ENCODE measurements around the gene B3GALNT1.

The B3GALNT1 gene

DNA sequence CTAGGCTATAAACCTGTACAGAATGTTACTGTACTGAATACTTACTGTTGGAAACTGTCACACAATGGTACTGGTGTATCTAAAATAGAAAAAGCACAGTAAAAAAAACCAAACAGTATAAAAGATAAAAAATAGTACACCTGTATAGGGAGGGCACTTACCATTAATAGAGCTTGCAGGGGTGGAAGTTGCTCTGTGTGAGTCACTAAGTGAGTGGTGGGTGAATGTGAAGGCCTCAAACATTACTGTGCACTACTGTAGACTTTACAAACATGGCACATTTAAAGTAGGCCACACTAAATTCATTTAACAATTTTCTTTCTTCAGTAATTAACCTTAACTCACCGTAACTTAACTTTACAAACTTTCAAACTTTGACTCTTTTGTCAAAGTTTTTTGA, 22.0 kb downstream of the B3GALNT1 start:
- Histone ChIP-seq H3K9ac (no peak overlapping the region), H3K27ac (no peak overlapping the region), H3K4me3 (ENCODE audit: low read depth, low read length) (no peak overlapping the region), H3K4me2 (ENCODE audit: low read length) (no peak overlapping the region), H3K4me1 (no peaks in the 10 kb centered on the region), H3K79me2 (no peaks in the 10 kb centered on the region), H2AFZ (no peak overlapping the region), H3K27me3 (ENCODE audit: control insufficient read depth, insufficient read depth, low read length) (no peaks in the 10 kb centered on the region), H3K36me3 (ENCODE audit: control insufficient read depth, insufficient read depth, low read length) (no peaks in the 10 kb centered on the region), H3K9me3 (ENCODE audit: control insufficient read depth, low read length) (no peaks in the 10 kb centered on the region)
- TF ChIP-seq, protein P1, sequence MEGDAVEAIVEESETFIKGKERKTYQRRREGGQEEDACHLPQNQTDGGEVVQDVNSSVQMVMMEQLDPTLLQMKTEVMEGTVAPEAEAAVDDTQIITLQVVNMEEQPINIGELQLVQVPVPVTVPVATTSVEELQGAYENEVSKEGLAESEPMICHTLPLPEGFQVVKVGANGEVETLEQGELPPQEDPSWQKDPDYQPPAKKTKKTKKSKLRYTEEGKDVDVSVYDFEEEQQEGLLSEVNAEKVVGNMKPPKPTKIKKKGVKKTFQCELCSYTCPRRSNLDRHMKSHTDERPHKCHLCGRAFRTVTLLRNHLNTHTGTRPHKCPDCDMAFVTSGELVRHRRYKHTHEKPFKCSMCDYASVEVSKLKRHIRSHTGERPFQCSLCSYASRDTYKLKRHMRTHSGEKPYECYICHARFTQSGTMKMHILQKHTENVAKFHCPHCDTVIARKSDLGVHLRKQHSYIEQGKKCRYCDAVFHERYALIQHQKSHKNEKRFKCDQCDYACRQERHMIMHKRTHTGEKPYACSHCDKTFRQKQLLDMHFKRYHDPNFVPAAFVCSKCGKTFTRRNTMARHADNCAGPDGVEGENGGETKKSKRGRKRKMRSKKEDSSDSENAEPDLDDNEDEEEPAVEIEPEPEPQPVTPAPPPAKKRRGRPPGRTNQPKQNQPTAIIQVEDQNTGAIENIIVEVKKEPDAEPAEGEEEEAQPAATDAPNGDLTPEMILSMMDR (IDR thresholded peaks at IDR 0.05), result no peak

DNA sequence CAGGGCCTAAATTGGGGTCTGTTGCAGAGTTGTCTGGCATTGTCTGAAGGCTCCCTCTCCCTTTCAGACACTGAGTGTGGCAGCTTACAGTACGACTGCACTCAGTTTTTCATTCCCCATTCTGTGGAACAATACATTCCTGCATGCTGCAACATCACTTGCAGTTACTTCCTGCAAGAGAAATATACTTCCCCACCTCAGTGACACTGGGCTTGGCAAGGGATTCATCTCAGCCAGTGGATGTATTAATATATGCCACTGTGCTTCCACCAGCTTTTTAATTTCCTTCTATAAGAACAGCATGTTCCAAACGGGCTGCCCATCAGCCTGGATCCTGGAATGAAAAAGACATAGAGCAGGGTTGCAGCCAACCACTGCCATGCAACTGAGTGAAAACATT, 23.1 kb downstream of the B3GALNT1 start:
- Histone ChIP-seq H3K36me3 (ENCODE audit: control insufficient read depth, insufficient read depth, low read length) (no peaks in the 10 kb centered on the region), H3K27ac (no peak overlapping the region), H3K79me2 (no peaks in the 10 kb centered on the region), H3K4me2 (ENCODE audit: low read length) (no peak overlapping the region), H3K9ac (no peak overlapping the region), H3K27me3 (ENCODE audit: control insufficient read depth, insufficient read depth, low read length) (no peaks in the 10 kb centered on the region), H3K4me3 (ENCODE audit: low read depth, low read length) (no peak overlapping the region), H3K9me3 (ENCODE audit: control insufficient read depth, low read length) (no peaks in the 10 kb centered on the region), H3K4me1 (no peaks in the 10 kb centered on the region), H2AFZ (no peak overlapping the region)
- TF ChIP-seq, protein P1 (IDR thresholded peaks at IDR 0.05), result no peak

DNA sequence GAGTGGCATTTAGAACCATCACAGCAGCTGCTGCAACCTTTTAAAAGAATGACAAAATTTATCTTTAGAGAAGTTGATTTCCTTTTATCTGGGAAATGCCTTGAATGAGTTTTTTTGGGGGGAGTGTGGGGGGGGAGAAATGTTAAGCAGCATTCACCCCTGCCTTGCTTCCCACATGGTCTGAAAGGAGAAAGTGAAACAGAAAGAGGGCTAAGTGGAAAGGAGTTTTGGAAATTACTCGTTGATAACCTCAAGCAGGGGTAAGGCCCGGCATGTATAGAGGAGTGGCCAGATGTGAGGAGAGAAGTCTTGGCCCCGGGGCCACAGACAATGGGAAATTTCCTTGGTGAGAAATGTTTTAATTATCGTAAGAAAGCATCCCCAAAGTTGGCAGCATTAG, 23.5 kb downstream of the B3GALNT1 start:
- no peak overlapping the region for H3K27ac ChIP-seq
- no peak overlapping the region for H2AFZ ChIP-seq
- H3K9ac ChIP-seq, result no peak overlapping the region
- no peak overlapping the region for H3K4me2 ChIP-seq (ENCODE audit: low read length)
- H3K27me3 ChIP-seq (ENCODE audit: control insufficient read depth, insufficient read depth, low read length), result no peaks in the 10 kb centered on the region
- no peaks in the 10 kb centered on the region for H3K9me3 ChIP-seq (ENCODE audit: control insufficient read depth, low read length)
- no peaks in the 10 kb centered on the region for H3K36me3 ChIP-seq (ENCODE audit: control insufficient read depth, insufficient read depth, low read length)
- H3K79me2 ChIP-seq, result no peaks in the 10 kb centered on the region
- H3K4me3 ChIP-seq (ENCODE audit: low read depth, low read length), result no peak overlapping the region
- no peaks in the 10 kb centered on the region for H3K4me1 ChIP-seq
- TF ChIP-seq, protein P1 (IDR thresholded peaks at IDR 0.05), result no peak

DNA sequence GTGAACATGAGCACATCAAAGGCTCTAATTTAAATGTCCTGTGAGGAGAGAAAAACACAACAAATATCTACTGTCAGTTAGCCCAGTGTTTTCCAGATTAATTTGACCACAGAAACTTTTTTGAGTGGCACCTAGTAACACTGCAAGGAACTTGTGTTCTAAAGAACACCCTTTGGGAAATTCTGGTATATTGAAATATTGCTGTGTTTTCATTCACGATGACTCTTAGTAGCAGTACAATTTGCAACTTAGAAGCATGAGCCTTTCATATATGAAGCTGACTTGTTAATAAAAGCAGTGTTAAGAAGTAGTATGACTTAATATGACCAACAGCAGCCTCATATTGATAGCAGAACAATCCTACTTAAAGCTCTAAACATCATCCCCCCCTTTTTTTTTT, 32.0 kb downstream of the B3GALNT1 start:
- no peaks in the 10 kb centered on the region for H3K36me3 ChIP-seq (ENCODE audit: control insufficient read depth, insufficient read depth, low read length)
- no peak overlapping the region for H2AFZ ChIP-seq
- no peaks in the 10 kb centered on the region for H3K27me3 ChIP-seq (ENCODE audit: control insufficient read depth, insufficient read depth, low read length)
- no peaks in the 10 kb centered on the region for H3K4me1 ChIP-seq
- no peak overlapping the region for H3K27ac ChIP-seq
- no peaks in the 10 kb centered on the region for H3K79me2 ChIP-seq
- H3K4me2 ChIP-seq (ENCODE audit: low read length), result no peak overlapping the region
- H3K4me3 ChIP-seq (ENCODE audit: low read depth, low read length), result no peak overlapping the region
- TF ChIP-seq, protein P1 (IDR thresholded peaks at IDR 0.05), result no peak
- H3K9ac ChIP-seq, result no peak overlapping the region
- H3K9me3 ChIP-seq (ENCODE audit: control insufficient read depth, low read length), result no peaks in the 10 kb centered on the region

DNA sequence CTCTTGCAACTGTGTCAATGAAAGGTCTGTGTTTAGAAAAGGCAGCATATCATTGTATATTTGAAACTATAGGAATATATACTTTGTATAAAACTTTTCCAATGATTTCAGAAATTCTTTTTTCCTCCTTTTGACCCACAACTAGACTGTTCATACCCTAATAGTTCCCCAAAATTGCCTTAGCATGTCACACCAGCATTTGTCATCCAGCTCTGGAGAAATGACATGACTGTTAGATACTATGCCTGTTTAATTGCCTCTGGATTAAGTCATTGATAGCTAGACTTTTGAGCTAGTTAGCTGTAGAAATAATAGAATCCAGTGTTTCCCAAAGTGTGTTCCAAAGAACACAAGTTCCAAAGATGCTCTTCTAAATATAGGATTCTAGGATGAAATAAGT, 32.4 kb downstream of the B3GALNT1 start:
- TF ChIP-seq, protein P1 (IDR thresholded peaks at IDR 0.05), result no peak
- no peaks in the 10 kb centered on the region for H3K27me3 ChIP-seq (ENCODE audit: control insufficient read depth, insufficient read depth, low read length)

More for the DNA sequence above, 32.4 kb downstream of the B3GALNT1 start:
- Histone ChIP-seq H3K36me3 (ENCODE audit: control insufficient read depth, insufficient read depth, low read length) (no peaks in the 10 kb centered on the region), H2AFZ (no peak overlapping the region), H3K79me2 (no peaks in the 10 kb centered on the region), H3K4me1 (no peaks in the 10 kb centered on the region), H3K4me2 (ENCODE audit: low read length) (no peak overlapping the region), H3K9ac (no peak overlapping the region), H3K27ac (no peak overlapping the region), H3K9me3 (ENCODE audit: control insufficient read depth, low read length) (no peaks in the 10 kb centered on the region), H3K4me3 (ENCODE audit: low read depth, low read length) (no peak overlapping the region)
